H1 (cell line): Measurements from ENCODE around the gene NR0B2. TPM values are rescaled to one million over a fixed set of nuclear protein-coding genes. Genes with fewer than 3 reads are reported as not detected.

ENCODE experiments used
- BCL11A ChIP-seq, 2 experiments: IDR thresholded peaks; one replicate each; pipeline ENCODE4 v1.6.1; 2011; ENCODE audit warnings: low read depth in 2 of 2, low read length in 2 of 2, mild to moderate bottlenecking in 2 of 2
- CTCF ChIP-seq, 3 experiments: IDR thresholded peaks; 1 replicate in 2 of 3; 2 replicates in 1 of 3; pipeline versions ENCODE4 v1.5.1 to v1.6.1; 2011; ENCODE audit warnings: low read length in 3 of 3, mild to moderate bottlenecking in 3 of 3, inconsistent platforms in 2 of 3, low read depth in 1 of 3, moderate library complexity in 1 of 3; ENCODE audit not compliant: insufficient read depth in 1 of 3; ENCODE audit errors: control extremely low read depth in 1 of 3
- SIX5 ChIP-seq: IDR thresholded peaks from 2 replicates; pipeline ENCODE4 v1.6.1; 2011; ENCODE audit warnings: mild to moderate bottlenecking, low read depth, low read length
- SUZ12 ChIP-seq: fragments of 200-600 bp; sonication (generic); IDR thresholded peaks from 2 replicates; pipeline ENCODE4 v1.6.1; 2012; ENCODE audit warnings: mild to moderate bottlenecking, inconsistent platforms, low read length, moderate library complexity, mixed read lengths
- TBP ChIP-seq: IDR thresholded peaks from 2 replicates; pipeline ENCODE4 v1.6.1; 2011; ENCODE audit warnings: low read depth, low read length, improper control_type of control experiment
- polyA plus RNA-seq, 7 experiments: library from polyadenylated mRNA; depleted of rRNA in 3 of 7; stranded (reverse) in 5 of 7; unstranded in 2 of 7; fragments of >200 nt in 5 of 7; fragments of 200-250 nt in 2 of 7; gene quantifications; 1 replicate in 5 of 7; 2 replicates in 1 of 7; 4 replicates in 1 of 7; pipeline versions ENCODE4 v1.2.1 to v1.2.3, GENCODE V29; 2011 to 2013; ENCODE audit warnings: missing spikeins in 2 of 7, mixed read lengths in 2 of 7
- total RNA-seq: library from RNA; stranded (reverse); fragmentation: NEBNext Ultra II Directional; extraction: Animal tissue kit (Norgen Biotek cat#: 25700); gene quantifications from 2 replicates; pipeline ENCODE4 v1.2.1, GENCODE V29; 2021

NR0B2 gene
- total and polyA plus RNA-seq, 2 of the 8 experiments (the other 6 are each of a cell fraction or from before 2014, with no cell fraction given) = not detected

- TF ChIP-seq CTCF (IDR thresholded peaks at IDR 0.05; ENCODE audit: control extremely low read depth in 1 of 3, insufficient read depth in 1 of 3, low read depth in 1 of 3, low read length in 3 of 3) = no peak
- no peak for TF ChIP-seq SUZ12
- TF ChIP-seq SIX5 = no peak
- no peak for TF ChIP-seq BCL11A (IDR thresholded peaks at IDR 0.05; ENCODE audit: low read depth in 2 of 2, low read length in 2 of 2)
- TF ChIP-seq TBP = no peak
- TF ChIP-seq, all 59 proteins: peak for 0
Observed at GRCh38 chr1:26936823-26937222, 23.0 kb upstream of the NR0B2 start (continued).
